T-helper 17 cell (primary cell): ENCODE results near the gene CLNK. TPM values are rescaled to one million over a fixed set of nuclear protein-coding genes. Genes with fewer than 3 reads are reported as not detected.

Experiments
- ATAC-seq: fragments of 150-1000 bp; cut with Tn5 transposase; 2 replicates; pipeline ENCODE4 v1.10.0; 2021; ENCODE audit warnings: mild to moderate bottlenecking, moderate library complexity
- DNase-seq, 3 donors: peaks; one replicate each; pipeline versions ENCODE4 v3.0.0 to v3.0.0-alpha.2; 2020 to 2021
- H3K9me3 ChIP-seq: one replicate; pipeline ENCODE4 v1.7.0; 2013; ENCODE audit warnings: low read length, mild to moderate bottlenecking; ENCODE audit not compliant: control insufficient read depth, poor library complexity, severe bottlenecking
- H3K27ac Mint-ChIP-seq: one replicate; pipeline ENCODE4 v1.8.0; 2022; ENCODE audit warnings: mild to moderate bottlenecking, moderate library complexity, mixed read lengths
- H3K27me3 Mint-ChIP-seq: one replicate; pipeline ENCODE4 v1.8.0; 2022; ENCODE audit warnings: mixed read lengths
- H3K36me3 Mint-ChIP-seq: one replicate; pipeline ENCODE4 v1.8.0; 2022; ENCODE audit warnings: low read depth, mixed read lengths
- H3K4me1 Mint-ChIP-seq: one replicate; pipeline ENCODE4 v1.8.0; 2022; ENCODE audit warnings: mild to moderate bottlenecking, mixed read lengths
- H3K4me3 Mint-ChIP-seq: one replicate; pipeline ENCODE4 v1.8.0; 2022; ENCODE audit warnings: mild to moderate bottlenecking, moderate library complexity, mixed read lengths
- total RNA-seq, 4 donors: library from RNA in 2 of 4; stranded (reverse) in 2 of 4; gene quantifications; one replicate each; pipeline ENCODE4 v1.2.3 and lab custom pipeline; 2022 to 2026

Gene CLNK
- total RNA-seq, 2 donors from 2014 or later = 0.12 to 0.39 TPM

DNA sequence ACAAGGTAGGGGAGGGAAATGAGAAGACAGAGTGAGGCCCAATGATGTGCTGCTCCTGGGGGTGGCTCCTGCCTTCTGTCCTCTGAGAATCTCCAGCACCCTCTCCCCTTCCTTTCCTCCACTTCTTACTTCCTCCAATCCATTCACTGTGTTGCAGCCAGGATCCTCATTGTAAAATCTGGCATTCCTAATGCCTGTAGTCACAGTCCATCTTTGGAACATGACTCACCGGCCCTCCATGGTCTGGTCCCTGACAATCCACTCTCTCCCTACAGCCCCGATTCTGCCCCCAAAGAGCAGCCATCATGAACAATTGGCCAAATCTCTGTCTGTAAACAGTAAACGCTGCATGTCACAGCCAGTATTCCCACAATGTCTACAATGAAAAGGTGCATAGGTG lies 72.9 kb downstream of the CLNK start:
- Mint-ChIP-seq H3K27me3 (peaks cover 16% of the 10 kb centered on the region), H3K27ac (no peak overlapping the region), H3K36me3 (peaks cover 3% of the 10 kb centered on the region), H3K4me3 (no peak overlapping the region), H3K4me1 (no peaks in the 10 kb centered on the region)
- ATAC-seq (no peak), DNase-seq (no peak)
- H3K9me3 ChIP-seq = no peaks in the 10 kb centered on the region

DNA sequence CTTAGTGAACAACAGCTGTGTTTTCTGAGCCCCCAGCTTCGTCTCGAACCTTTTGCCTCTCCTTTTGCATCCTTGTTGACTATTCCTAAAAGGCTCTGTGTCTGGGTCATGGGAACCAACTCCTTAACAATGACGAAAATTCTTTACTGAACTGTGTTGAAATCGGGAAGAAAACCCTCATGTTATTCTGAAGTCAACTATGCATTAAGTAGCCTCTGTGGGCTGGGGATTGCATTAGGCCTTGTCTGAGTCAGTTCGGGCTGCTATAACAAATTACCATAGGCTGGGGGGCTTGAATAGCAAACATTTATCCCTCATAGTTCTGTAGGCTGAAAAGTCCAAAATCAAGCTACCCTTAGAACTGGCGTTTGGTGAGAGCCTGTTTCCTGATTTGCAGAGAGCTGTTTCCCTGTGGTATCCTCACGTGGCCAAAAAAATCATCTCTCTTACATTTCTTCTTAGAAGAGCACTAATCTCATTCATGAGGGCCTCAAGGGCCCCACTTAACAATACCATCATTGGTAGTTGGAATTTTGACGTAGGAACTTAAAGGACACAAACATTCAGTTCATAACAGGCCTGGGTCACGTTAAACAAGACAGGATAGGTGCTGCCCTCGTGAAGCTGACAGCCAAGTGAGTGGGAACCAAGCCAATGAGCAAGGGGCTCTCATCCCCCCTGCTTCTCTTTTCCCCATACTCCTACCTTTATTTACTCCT lies 75.9 kb downstream of the CLNK start:
- DNase-seq (no peak), ATAC-seq (no peak)
- Mint-ChIP-seq H3K27me3 (peaks cover 4% of the 10 kb centered on the region), H3K4me1 (no peaks in the 10 kb centered on the region), H3K4me3 (no peak overlapping the region), H3K36me3 (peaks cover 3% of the 10 kb centered on the region), H3K27ac (no peak overlapping the region)
- no peaks in the 10 kb centered on the region for H3K9me3 ChIP-seq

- H3K4me1 Mint-ChIP-seq = no peaks in the 10 kb centered on the region
- no peak for ATAC-seq
Observed at GRCh38 chr4:10607206-10607605, 77.4 kb downstream of the CLNK start.

GRCh38 chr4:10606483-10607155 lies 77.9 kb downstream of the CLNK start:
- ATAC-seq (no peak), DNase-seq (no peak)
- Mint-ChIP-seq H3K4me3 (no peak overlapping the region), H3K27ac (no peak overlapping the region), H3K27me3 (peaks cover 5% of the 10 kb centered on the region), H3K4me1 (no peaks in the 10 kb centered on the region), H3K36me3 (peaks cover under 1% of the 10 kb centered on the region)
- H3K9me3 ChIP-seq = no peaks in the 10 kb centered on the region

More at GRCh38 chr4:10607206-10607605, 77.4 kb downstream of the CLNK start:
- H3K36me3 Mint-ChIP-seq = peaks cover 3% of the 10 kb centered on the region
- no peaks in the 10 kb centered on the region for H3K9me3 ChIP-seq
- H3K4me3 Mint-ChIP-seq = no peak overlapping the region
- no peak for DNase-seq
- H3K27me3 Mint-ChIP-seq = peaks cover 8% of the 10 kb centered on the region
- no peak overlapping the region for H3K27ac Mint-ChIP-seq

- Mint-ChIP-seq H3K4me1 (no peaks in the 10 kb centered on the region), H3K27ac (no peak overlapping the region), H3K27me3 (peaks cover 7% of the 10 kb centered on the region), H3K4me3 (no peak overlapping the region), H3K36me3 (no peaks in the 10 kb centered on the region)
- no peaks in the 10 kb centered on the region for H3K9me3 ChIP-seq
- no peak for ATAC-seq
- DNase-seq = no peak
Observed at GRCh38 chr4:10605746-10606482, 78.7 kb downstream of the CLNK start.

DNA sequence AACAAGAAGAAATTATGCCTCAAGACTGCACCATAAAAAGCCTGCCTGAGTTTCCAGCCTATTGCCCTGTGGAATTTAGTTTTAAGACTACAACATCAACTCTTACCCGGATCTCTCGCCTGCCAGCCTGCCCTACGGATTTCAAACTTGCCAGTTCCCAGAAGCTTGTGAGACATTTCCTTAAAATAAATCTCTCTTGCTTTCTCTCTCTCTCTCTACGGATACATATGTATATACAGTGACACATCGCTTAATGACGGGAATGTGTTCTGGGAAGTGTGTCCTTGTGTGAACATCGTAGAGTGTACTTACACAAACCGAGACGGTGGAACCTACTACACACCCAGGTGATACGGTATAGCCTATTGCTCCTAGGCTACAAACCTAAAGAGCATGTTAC lies 79.5 kb downstream of the CLNK start:
- DNase-seq (no peak), ATAC-seq (no peak)
- no peaks in the 10 kb centered on the region for H3K9me3 ChIP-seq
- H3K27me3 Mint-ChIP-seq = peaks cover 11% of the 10 kb centered on the region
- no peak overlapping the region for H3K27ac Mint-ChIP-seq
- H3K36me3 Mint-ChIP-seq = peaks cover 2% of the 10 kb centered on the region
- H3K4me3 Mint-ChIP-seq = no peak overlapping the region
- no peaks in the 10 kb centered on the region for H3K4me1 Mint-ChIP-seq

- peaks cover 28% of the 10 kb centered on the region for H3K27me3 Mint-ChIP-seq
- H3K36me3 Mint-ChIP-seq = peaks cover 2% of the 10 kb centered on the region
- no peaks in the 10 kb centered on the region for H3K9me3 ChIP-seq
- no peak for ATAC-seq
- no peak for DNase-seq
- H3K4me3 Mint-ChIP-seq = no peak overlapping the region
- H3K27ac Mint-ChIP-seq = no peak overlapping the region
- H3K4me1 Mint-ChIP-seq = no peaks in the 10 kb centered on the region
Observed at GRCh38 chr4:10599574-10599973, 85.0 kb downstream of the CLNK start.

GRCh38 chr4:10598829-10599228 lies 85.7 kb downstream of the CLNK start:
- DNase-seq = no peak
- H3K4me1 Mint-ChIP-seq = peaks cover 4% of the 10 kb centered on the region
- H3K9me3 ChIP-seq = no peaks in the 10 kb centered on the region
- H3K36me3 Mint-ChIP-seq = peaks cover 2% of the 10 kb centered on the region
- no peak overlapping the region for H3K4me3 Mint-ChIP-seq
- H3K27me3 Mint-ChIP-seq = peaks cover 34% of the 10 kb centered on the region
- no peak for ATAC-seq
- no peak overlapping the region for H3K27ac Mint-ChIP-seq

DNA sequence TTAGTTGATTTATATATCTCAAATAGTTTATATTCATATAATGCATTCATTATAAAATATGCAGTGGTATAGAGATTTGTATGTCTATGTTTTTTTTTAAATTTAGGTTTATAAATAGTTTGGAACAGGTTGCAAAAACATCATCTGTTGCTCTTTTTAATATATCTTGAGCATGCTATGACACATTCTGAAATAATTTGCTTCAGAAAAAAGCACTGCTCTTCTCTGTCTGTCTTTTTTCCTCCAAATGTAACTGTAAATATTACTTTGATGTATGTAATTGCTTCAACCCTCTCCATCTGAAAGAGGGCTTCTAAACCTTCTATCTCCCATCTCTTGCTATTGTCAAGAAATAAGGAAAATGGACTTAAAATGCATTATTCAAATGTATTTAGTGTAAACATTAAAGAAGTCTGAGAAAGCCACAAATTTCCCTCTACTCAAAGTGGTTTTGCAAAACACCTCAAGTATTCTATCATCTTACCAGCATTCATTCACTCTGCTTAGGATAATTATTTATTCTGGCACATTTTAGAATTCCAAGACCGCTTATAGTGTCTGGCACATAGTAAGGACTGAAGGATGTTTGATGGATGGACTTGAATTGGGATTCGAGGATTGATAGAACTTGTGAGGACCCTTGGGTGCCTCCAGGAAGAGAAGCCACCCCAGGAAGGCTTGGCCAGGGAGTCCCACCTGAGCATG lies 87.8 kb downstream of the CLNK start:
- peaks cover 39% of the 10 kb centered on the region for H3K27me3 Mint-ChIP-seq
- no peak overlapping the region for H3K27ac Mint-ChIP-seq
- peaks cover 4% of the 10 kb centered on the region for H3K36me3 Mint-ChIP-seq
- H3K4me3 Mint-ChIP-seq = no peak overlapping the region
- H3K4me1 Mint-ChIP-seq = peaks cover 4% of the 10 kb centered on the region
- no peak for DNase-seq
- no peak for ATAC-seq
- H3K9me3 ChIP-seq = no peaks in the 10 kb centered on the region

GRCh38 chr4:10593130-10593529 lies 91.4 kb downstream of the CLNK start:
- Mint-ChIP-seq H3K4me3 (no peak overlapping the region), H3K27me3 (peaks cover 35% of the 10 kb centered on the region), H3K36me3 (peaks cover 2% of the 10 kb centered on the region), H3K4me1 (peaks cover 8% of the 10 kb centered on the region), H3K27ac (no peak overlapping the region)
- DNase-seq (no peak), ATAC-seq (no peak)
- no peaks in the 10 kb centered on the region for H3K9me3 ChIP-seq

DNA sequence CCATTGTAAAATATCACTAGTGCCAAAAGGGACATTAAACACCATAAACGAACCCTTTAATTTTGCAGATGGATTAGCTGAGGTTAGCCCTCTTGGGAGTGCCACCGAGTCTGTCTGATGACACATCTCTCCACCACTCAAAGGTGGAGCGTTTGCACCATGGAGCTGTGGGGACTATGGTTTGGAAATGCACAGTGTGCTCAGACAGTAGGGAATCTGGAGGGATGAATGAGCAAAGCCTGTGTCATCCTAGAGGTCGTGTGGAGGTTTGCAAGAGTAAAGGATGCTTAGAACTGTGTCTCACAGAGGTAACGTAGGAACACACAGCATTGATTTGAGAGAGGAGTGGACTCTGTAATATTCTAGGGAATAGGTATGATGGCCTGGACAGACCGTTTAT lies 93.7 kb downstream of the CLNK start:
- DNase-seq (no peak), ATAC-seq (no peak)
- peaks cover 29% of the 10 kb centered on the region for H3K27me3 Mint-ChIP-seq
- H3K4me3 Mint-ChIP-seq = no peak overlapping the region
- H3K27ac Mint-ChIP-seq = no peak overlapping the region
- no peaks in the 10 kb centered on the region for H3K9me3 ChIP-seq
- H3K36me3 Mint-ChIP-seq = peaks cover 2% of the 10 kb centered on the region
- peaks cover 8% of the 10 kb centered on the region for H3K4me1 Mint-ChIP-seq

DNA sequence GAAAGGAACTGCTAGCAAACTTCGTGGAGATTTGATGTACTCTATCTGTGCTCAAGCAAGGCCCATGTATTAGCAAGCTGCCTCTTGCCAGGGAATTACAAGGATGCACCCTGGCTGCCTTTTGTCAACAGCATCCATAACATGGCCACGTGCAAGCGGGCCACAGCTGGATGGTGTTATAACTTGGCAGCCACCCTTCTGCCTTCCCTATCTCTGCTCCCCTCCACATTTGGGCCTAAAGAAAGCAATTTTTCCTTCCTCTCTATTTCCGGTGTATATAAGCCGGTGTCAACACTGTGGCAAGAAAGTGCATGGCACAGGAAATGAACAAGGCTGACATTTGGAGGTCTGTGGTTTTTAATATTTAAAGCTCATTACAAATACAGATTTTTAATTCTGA lies 94.8 kb downstream of the CLNK start:
- no peak for ATAC-seq
- no peaks in the 10 kb centered on the region for H3K9me3 ChIP-seq
- no peak for DNase-seq
- Mint-ChIP-seq H3K27ac (no peak overlapping the region), H3K4me3 (no peak overlapping the region), H3K27me3 (peaks cover 29% of the 10 kb centered on the region), H3K36me3 (peaks cover 2% of the 10 kb centered on the region), H3K4me1 (peaks cover 11% of the 10 kb centered on the region)

GRCh38 chr4:10589321-10589720 lies 95.2 kb downstream of the CLNK start:
- DNase-seq = no peak
- Mint-ChIP-seq H3K4me3 (no peak overlapping the region), H3K27me3 (peaks cover 28% of the 10 kb centered on the region), H3K4me1 (peaks cover 11% of the 10 kb centered on the region), H3K27ac (no peak overlapping the region), H3K36me3 (peaks cover 2% of the 10 kb centered on the region)
- no peaks in the 10 kb centered on the region for H3K9me3 ChIP-seq
- ATAC-seq = no peak
